Measurements from ENCODE around the gene GSE1. TPM values are rescaled to one million over a fixed set of nuclear protein-coding genes. Genes with fewer than 3 reads are reported as not detected.
A peak's percentile ranks its signal among the peaks of the same experiment; 100 is the strongest.

Gene GSE1
- total and polyA plus RNA-seq, 2 experiments from 2014 or later = 27.9 to 43.5 TPM

- H3K4me2 ChIP-seq = no peak overlapping the region
- H3K79me2 ChIP-seq = no peaks in the 10 kb centered on the region
- no peaks in the 10 kb centered on the region for H3K9me3 ChIP-seq (ENCODE audit: low read depth)
- TF ChIP-seq CTCF (IDR thresholded peaks at IDR 0.05; ENCODE audit: poor library complexity) = no peak
- TF ChIP-seq EZH2 (IDR thresholded peaks at IDR 0.05; ENCODE audit: borderline replicate concordance) = no peak
- TF ChIP-seq EZH2phosphoT487 (IDR thresholded peaks at IDR 0.05; ENCODE audit: low read depth, severe bottlenecking, unreplicated experiment) = no peak
- no peak for DNase-seq (ENCODE audit: low spot score)
- H3K4me1 ChIP-seq (ENCODE audit: insufficient read depth) = peaks cover 6% of the 10 kb centered on the region
- H4K20me1 ChIP-seq (ENCODE audit: insufficient read depth, poor library complexity, severe bottlenecking) = no peaks in the 10 kb centered on the region
- WGBS (ENCODE audit: low lambda C conversion rate, missing lambda C conversion rate) = 95% methylated on average over 6 of the region's 6 CpGs
- H3K4me3 ChIP-seq = no peak overlapping the region
- H3K36me3 ChIP-seq (replicated peaks; ENCODE audit: insufficient read depth, low read depth) = no peaks in the 10 kb centered on the region
- H3K9me2 ChIP-seq (replicated peaks; ENCODE audit: insufficient read depth) = no peaks in the 10 kb centered on the region
- H3K27ac ChIP-seq = no peak overlapping the region
- H2AFZ ChIP-seq = no peak overlapping the region
- H3K27me3 ChIP-seq = no peaks in the 10 kb centered on the region
These were observed 66.7 kb downstream of the GSE1 start for GRCh38 chr16:85679870-85680269.

DNA sequence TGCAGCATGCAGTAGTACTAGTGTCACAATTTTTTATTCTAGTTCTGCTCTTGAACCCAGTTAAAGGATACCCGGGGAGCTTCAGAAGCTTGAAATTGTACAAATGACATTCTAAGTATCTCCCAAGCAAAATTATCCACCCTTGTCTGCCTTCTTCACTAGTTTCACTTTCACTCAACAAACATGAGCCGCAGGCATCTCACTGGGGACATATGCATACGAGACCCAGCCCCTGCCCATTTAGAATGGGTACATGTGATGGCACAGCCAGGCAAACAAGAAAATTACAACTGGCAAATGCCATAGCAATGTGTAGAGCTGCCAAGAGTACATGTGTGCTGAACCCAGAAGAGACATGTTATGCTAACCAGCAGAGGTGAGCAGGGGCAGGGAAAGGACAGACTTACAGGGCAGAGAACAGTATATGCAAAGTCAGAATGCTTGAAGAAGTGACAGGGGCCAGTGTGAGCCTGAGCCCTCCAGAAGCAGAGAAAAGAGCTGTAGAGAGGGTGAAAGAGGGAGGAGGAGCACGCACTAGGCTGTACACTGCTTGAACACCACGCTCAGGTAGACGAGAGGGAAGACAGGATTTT is 67.3 kb downstream of the GSE1 start:
- no peak overlapping the region for H3K27ac ChIP-seq
- no peaks in the 10 kb centered on the region for H3K36me3 ChIP-seq (replicated peaks; ENCODE audit: insufficient read depth, low read depth)
- WGBS (ENCODE audit: low lambda C conversion rate, missing lambda C conversion rate) = 94% methylated on average over 6 of the region's 6 CpGs

DNA sequence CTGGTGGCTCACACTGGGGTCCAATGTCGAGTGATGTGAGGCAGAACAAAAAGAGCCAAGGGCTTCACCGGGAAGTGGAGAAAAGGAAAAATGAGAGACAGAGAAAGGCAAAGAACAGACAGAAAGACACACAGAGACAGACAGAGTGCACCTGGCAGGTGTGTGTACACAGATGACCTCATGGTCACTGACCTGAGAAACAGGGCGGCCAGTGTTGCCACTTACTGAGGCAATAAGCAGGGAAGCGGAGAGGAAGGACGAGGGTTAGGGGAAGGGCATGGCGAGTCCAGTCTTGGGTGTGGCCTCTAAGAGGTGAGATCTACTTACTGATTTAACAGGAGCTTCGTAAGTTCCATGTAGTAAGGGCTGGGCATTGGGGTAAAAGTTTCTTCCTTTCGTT is 68.1 kb downstream of the GSE1 start:
- Histone ChIP-seq H3K4me2 (no peak overlapping the region), H3K9me3 (ENCODE audit: low read depth) (no peaks in the 10 kb centered on the region), H3K9me2 (replicated peaks; ENCODE audit: insufficient read depth) (no peaks in the 10 kb centered on the region), H3K79me2 (no peaks in the 10 kb centered on the region), H4K20me1 (ENCODE audit: insufficient read depth, poor library complexity, severe bottlenecking) (no peaks in the 10 kb centered on the region), H2AFZ (no peak overlapping the region), H3K27me3 (no peaks in the 10 kb centered on the region), H3K27ac (peak overlapping the region; percentile 65), H3K4me1 (ENCODE audit: insufficient read depth) (peaks cover 6% of the 10 kb centered on the region), H3K4me3 (no peak overlapping the region), H3K36me3 (replicated peaks; ENCODE audit: insufficient read depth, low read depth) (no peaks in the 10 kb centered on the region)
- DNase-seq (ENCODE audit: low spot score) = peak; percentile 39
- TF ChIP-seq CTCF (IDR thresholded peaks at IDR 0.05; ENCODE audit: poor library complexity) (no peak), EZH2 (IDR thresholded peaks at IDR 0.05; ENCODE audit: borderline replicate concordance) (no peak), EZH2phosphoT487 (IDR thresholded peaks at IDR 0.05; ENCODE audit: low read depth, severe bottlenecking, unreplicated experiment) (no peak)
- WGBS (ENCODE audit: low lambda C conversion rate, missing lambda C conversion rate) = 79% methylated on average over 8 of the region's 8 CpGs

More for the DNA sequence above, 67.3 kb downstream of the GSE1 start:
- no peaks in the 10 kb centered on the region for H3K79me2 ChIP-seq
- H3K9me2 ChIP-seq (replicated peaks; ENCODE audit: insufficient read depth) = no peaks in the 10 kb centered on the region
- no peaks in the 10 kb centered on the region for H3K9me3 ChIP-seq (ENCODE audit: low read depth)
- peaks cover 6% of the 10 kb centered on the region for H3K4me1 ChIP-seq (ENCODE audit: insufficient read depth)
- no peak overlapping the region for H2AFZ ChIP-seq
- no peak for TF ChIP-seq EZH2phosphoT487 (IDR thresholded peaks at IDR 0.05; ENCODE audit: low read depth, severe bottlenecking, unreplicated experiment)
- TF ChIP-seq EZH2 (IDR thresholded peaks at IDR 0.05; ENCODE audit: borderline replicate concordance) = no peak
- no peak for TF ChIP-seq CTCF (IDR thresholded peaks at IDR 0.05; ENCODE audit: poor library complexity)
- H3K27me3 ChIP-seq = no peaks in the 10 kb centered on the region
- H3K4me3 ChIP-seq = no peak overlapping the region
- DNase-seq (ENCODE audit: low spot score) = no peak
- H3K4me2 ChIP-seq = no peak overlapping the region
- H4K20me1 ChIP-seq (ENCODE audit: insufficient read depth, poor library complexity, severe bottlenecking) = no peaks in the 10 kb centered on the region
